Right lobe of liver (tissue), 6 donors: ENCODE measurements around the gene SLC20A1. TPM values are rescaled to one million over a fixed set of nuclear protein-coding genes. Genes with fewer than 3 reads are reported as not detected.

Experiments
- ATAC-seq, 4 donors: fragments of 200-7000 bp; cut with Tn5 transposase; one replicate each; pipeline ENCODE4 v1.9.1; 2020; ENCODE audit warnings: mild to moderate bottlenecking in 4 of 4, moderate library complexity in 4 of 4
- DNase-seq, 3 donors: peaks; one replicate each; pipeline ENCODE4 v3.0.0-alpha.2; 2020
- H3K27ac ChIP-seq, 3 donors: fragments of 200-600 bp; one replicate each; pipeline ENCODE4 v1.8.0; 2022
- H3K27me3 ChIP-seq, 2 donors: fragments of 200-600 bp; one replicate each; pipeline ENCODE4 v1.8.0; 2022
- H3K36me3 ChIP-seq, 4 donors: fragments of 200-600 bp; sonication (generic) in 1 of 4; one replicate each; pipeline versions ENCODE4 v1.5.1 to v1.8.0; 2017 to 2022; ENCODE audit warnings: control low read depth in 1 of 4
- H3K4me1 ChIP-seq, 4 donors: fragments of 200-600 bp; sonication (generic) in 1 of 4; one replicate each; pipeline versions ENCODE4 v1.5.1 to v1.8.0; 2017 to 2022; ENCODE audit warnings: control low read depth in 1 of 4
- H3K4me3 ChIP-seq, 3 donors: fragments of 200-600 bp; one replicate each; pipeline ENCODE4 v1.8.0; 2022
- H3K9me3 ChIP-seq, 4 donors: fragments of 200-600 bp; sonication (generic) in 1 of 4; one replicate each; pipeline versions ENCODE4 v1.5.1 to v1.8.0; 2017 to 2022; ENCODE audit warnings: control low read depth in 1 of 4
- CTCF ChIP-seq, 4 donors: fragments of 200-600 bp in 3 of 4; fragments of 450-650 bp in 1 of 4; IDR thresholded peaks; one replicate each; pipeline versions ENCODE4 v1.5.1 to v1.8.0; 2016 to 2022; ENCODE audit warnings: antibody characterized with exemption in 4 of 4, mild to moderate bottlenecking in 2 of 4
- POLR2A ChIP-seq: fragments of 450-650 bp; IDR thresholded peaks from one replicate; pipeline ENCODE4 v1.6.1; 2017; ENCODE audit warnings: antibody characterized with exemption, mild to moderate bottlenecking
- WGBS: methylation state at CpG from one replicate; pipeline ENCODE4 v1.1.6; 2018; ENCODE audit warnings: low coverage, low lambda C conversion rate; ENCODE audit not compliant: insufficient coverage; ENCODE audit errors: missing lambda C conversion rate; 5-methylcytosine and 5-hydroxymethylcytosine counted together
- intact Hi-C, 2 donors: fragments of 100-400 bp; cut with DNase I; formaldehyde crosslinking; loops; one replicate each; pipeline versions ENCODE4 v1.11.2 to v1.14.1; 2022
- long read RNA-seq: library from polyadenylated mRNA; unstranded; transcript quantifications from one replicate; pipeline ENCODE4 v2.0.0, GENCODE V29; 2019
- total RNA-seq, 6 experiments: library from RNA; depleted of rRNA in 2 of 6; stranded (reverse); fragments of >200 nt in 2 of 6; fragmentation: NEBNext Ultra II Directional in 3 of 6; extraction: Animal tissue kit (Norgen Biotek cat#: 25700) in 3 of 6; gene quantifications; one replicate each; pipeline versions ENCODE4 v1.1.0 to v1.2.4, GENCODE V29; 2016 to 2023
- donor health status: DM: no; HTN: yes; CAD: no.
- donor health status: DM: no; HTN: no; CAD: no.
- donor health status: DM: no; HTN: no; CAD: no.
- donor health status: DM: no; HTN: yes; CAD: no.
- donor health status: DM: no; HTN: yes; CAD: no.

The SLC20A1 gene, protein sequence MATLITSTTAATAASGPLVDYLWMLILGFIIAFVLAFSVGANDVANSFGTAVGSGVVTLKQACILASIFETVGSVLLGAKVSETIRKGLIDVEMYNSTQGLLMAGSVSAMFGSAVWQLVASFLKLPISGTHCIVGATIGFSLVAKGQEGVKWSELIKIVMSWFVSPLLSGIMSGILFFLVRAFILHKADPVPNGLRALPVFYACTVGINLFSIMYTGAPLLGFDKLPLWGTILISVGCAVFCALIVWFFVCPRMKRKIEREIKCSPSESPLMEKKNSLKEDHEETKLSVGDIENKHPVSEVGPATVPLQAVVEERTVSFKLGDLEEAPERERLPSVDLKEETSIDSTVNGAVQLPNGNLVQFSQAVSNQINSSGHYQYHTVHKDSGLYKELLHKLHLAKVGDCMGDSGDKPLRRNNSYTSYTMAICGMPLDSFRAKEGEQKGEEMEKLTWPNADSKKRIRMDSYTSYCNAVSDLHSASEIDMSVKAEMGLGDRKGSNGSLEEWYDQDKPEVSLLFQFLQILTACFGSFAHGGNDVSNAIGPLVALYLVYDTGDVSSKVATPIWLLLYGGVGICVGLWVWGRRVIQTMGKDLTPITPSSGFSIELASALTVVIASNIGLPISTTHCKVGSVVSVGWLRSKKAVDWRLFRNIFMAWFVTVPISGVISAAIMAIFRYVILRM
- 100 to 1,000 TPM in 1 of 6 experiments, 10 to 100 TPM in 5; 14.3 to 103 (median 26.8) TPM for total RNA-seq
- long read RNA-seq, partial matches to known transcripts = 2 of 7 reads
- long read RNA-seq, other reads (novel, unspliced or antisense) = 2 of 7 reads

- Histone ChIP-seq H3K36me3 (peaks cover 0 to 30% (median 5%) of the 10 kb centered on the region in 4 donors), H3K4me3 (peak within 1 kb of the TSS; percentile 82 to 96 (median 91)), H3K27me3 (no peaks in the 10 kb centered on the region), H3K27ac (peak within 1 kb of the TSS; percentile 93 to 97 (median 95)), H3K4me1 (peaks cover 0 to 40% (median 12%) of the 10 kb centered on the region in 4 donors), H3K9me3 (no peaks in the 10 kb centered on the region)
- intact Hi-C loops = no loop called here
- WGBS = 0% methylated on average over 5 of the region's 87 CpGs
- ATAC-seq (peak; percentile 85 to 97 (median 91)), DNase-seq (peak; percentile 98 to 99 (median 98))
- TF ChIP-seq CTCF (IDR thresholded peaks at IDR 0.05) = peak; percentile 24 to 34 (median 28)
- TF ChIP-seq POLR2A = peak; percentile 100
Measured at GRCh38 chr2:112645310-112646101, at the start of gene SLC20A1. Gene SLC20A1, plus strand, starts transcription at chr2:112645939. Its CDS starts 890 bp downstream, at chr2:112646829.

DNA sequence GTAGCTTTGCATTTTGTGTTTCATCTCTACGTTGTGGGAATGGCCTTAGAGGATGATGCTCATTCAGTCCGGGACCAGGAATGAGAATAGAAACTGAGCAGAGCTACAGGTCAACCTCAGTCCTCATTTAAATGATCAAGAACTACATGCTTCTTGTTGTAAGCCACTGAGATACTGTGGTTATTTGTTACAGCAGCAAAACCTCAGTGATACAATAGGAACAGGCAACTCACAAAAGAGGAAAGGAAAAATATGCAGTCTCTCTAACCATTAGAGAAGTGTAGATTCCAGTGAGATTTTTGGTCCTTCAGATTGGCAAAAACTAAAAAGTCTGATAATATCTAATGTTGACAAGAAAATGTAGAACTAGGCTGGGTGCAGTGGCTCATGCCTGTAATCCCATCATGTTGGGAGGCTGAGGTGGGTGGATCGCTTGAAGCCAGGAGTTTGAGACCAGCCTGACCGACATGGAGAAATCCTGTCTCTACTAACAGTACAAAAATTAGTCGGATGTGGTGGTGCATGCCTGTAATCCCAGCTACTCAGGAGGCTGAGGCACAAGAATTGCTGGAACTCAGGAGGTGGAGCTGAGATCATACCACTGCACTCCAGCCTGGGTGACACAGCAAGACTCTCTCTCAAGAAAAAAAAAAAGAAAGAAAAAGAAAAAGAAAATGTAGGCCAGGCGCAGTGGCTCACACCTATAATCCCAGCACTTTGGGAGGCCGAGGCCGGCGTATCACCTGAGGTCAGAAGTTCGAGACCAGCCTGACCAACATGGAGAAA is 48.0 kb upstream of the SLC20A1 start:
- intact Hi-C loops = no loop called here
- Histone ChIP-seq H3K4me1 (peaks cover 0 to 2% (median 0%) of the 10 kb centered on the region in 4 donors), H3K27ac (no peak overlapping the region), H3K9me3 (no peaks in the 10 kb centered on the region), H3K27me3 (no peaks in the 10 kb centered on the region), H3K36me3 (no peaks in the 10 kb centered on the region), H3K4me3 (no peak overlapping the region)
- TF ChIP-seq POLR2A (no peak), CTCF (IDR thresholded peaks at IDR 0.05) (no peak)
- no peak for DNase-seq
- 92% methylated on average over 8 of the region's 10 CpGs for WGBS
- ATAC-seq = no peak

DNA sequence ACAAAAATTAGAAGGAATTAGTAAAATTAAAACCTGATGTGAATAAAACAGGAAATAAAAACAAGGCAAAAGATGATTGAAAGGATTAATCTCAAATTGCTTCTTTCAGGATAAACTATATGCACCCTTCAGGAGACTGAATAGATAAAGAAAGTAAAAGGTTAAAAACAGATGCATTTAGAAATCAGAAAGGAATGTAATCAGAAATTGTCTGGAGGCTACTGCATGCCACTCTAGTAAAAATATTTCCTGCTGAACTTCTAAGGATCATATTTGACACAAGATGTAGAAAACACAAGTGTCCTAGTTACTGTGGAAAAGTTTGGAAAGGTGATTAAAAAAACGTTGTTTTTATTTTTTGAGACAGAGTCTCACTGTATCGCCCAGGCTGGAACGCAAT is 45.1 kb upstream of the SLC20A1 start:
- intact Hi-C loops = no loop called here

More for the DNA sequence above, 45.1 kb upstream of the SLC20A1 start:
- Histone ChIP-seq H3K4me1 (peaks cover 0 to 9% (median 4%) of the 10 kb centered on the region in 4 donors), H3K27me3 (no peaks in the 10 kb centered on the region), H3K36me3 (no peaks in the 10 kb centered on the region), H3K4me3 (no peak overlapping the region), H3K9me3 (no peaks in the 10 kb centered on the region), H3K27ac (no peak overlapping the region)
- TF ChIP-seq CTCF (IDR thresholded peaks at IDR 0.05) (no peak), POLR2A (no peak)
- DNase-seq = no peak
- WGBS = 61% methylated on average over 3 of the region's 3 CpGs
- ATAC-seq = no peak
